ENCODE measurements around the gene FAM107B.

- TF ChIP-seq EP300 (IDR thresholded peaks at IDR 0.05): no peak
- no peak for TF ChIP-seq CTCF (IDR thresholded peaks at IDR 0.05)
- TF ChIP-seq POLR2AphosphoS5 (IDR thresholded peaks at IDR 0.05): no peak
These were observed 73.2 kb downstream of the FAM107B start for GRCh38 chr10:14701466-14701865.

Data from suprapubic skin (tissue), 4 donors.